Eye (tissue), 1 donor: ENCODE measurements around the gene FOXS1.

Source experiments
- DNase-seq: peaks from one replicate; pipeline ENCODE4 v3.0.0-alpha.2; 2015

The FOXS1 gene

GRCh38 chr20:31860390-31861134 is 15.2 kb upstream of the FOXS1 start:
- peak; percentile 55 for DNase-seq

DNA sequence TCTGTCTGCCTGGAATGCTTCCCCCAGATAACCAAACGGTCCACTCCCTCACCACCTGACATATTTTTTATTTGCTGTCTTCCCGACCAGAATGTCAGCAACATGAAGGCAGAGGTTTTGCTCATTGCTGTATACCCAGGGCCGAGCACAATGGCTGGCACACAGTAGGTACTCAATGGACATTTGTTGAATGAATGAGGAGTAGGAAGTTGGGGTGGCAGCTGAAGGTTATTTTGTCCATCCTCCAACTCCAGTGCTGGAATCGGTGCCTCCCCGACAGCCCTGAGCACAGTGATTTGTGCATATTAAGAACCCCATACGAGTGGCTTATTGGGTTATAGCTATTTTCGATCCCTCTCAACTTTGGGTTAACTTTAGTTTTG is 14.6 kb upstream of the FOXS1 start:
- DNase-seq = no peak

DNA sequence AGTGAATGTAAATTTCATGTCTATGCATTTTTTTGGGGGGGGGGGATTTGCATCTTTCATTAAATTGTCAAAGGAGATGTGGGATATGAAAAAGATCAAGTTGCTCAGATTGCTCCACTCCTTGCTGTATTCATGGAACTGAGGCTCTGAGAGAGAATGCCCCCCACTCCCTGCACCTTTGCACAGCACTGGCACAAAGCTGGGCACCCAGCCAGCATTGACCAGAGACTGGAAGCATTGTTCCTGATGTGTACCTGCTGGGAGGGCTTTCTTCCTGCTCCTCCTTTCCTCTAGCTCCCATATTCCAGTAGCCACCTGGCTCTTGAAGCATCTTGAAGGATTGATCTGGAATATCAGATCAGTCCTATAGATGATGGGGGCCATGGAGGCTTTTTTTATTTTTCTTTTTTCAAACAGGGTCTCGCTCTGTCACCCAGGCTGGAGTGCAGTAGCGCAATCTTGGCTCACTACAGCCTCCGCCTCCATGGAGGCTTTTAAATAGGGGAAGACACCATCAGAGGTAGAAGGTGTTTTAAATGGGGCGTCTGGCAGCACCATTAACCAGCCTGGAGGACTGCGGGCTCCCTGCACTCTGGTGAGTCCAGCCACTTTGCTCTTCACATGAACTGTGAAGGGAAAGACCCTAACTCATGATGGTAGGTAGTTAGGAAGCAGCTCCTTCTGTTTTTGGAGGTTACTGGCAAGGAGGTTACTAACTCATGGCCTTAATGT is 14.0 kb upstream of the FOXS1 start:
- DNase-seq = no peak

DNA sequence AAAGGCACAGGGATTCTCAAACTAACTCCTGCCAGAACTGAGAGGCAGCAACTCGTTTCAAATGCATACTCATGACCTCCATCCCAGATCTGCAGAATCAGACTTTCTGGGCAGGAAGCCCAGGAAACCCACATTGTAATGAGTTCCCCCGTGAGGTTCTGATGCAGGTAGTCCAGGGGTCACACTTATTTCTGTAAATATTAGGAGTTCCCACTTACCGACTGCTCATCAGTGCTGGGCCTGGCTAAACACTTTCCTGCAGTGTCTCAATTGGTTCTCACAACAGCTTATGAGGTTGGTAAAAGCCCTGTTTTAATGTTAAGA is 13.3 kb upstream of the FOXS1 start:
- no peak for DNase-seq

GRCh38 chr20:31857861-31858759 is 12.7 kb upstream of the FOXS1 start:
- no peak for DNase-seq

GRCh38 chr20:31856516-31856915 is 11.1 kb upstream of the FOXS1 start:
- no peak for DNase-seq

DNA sequence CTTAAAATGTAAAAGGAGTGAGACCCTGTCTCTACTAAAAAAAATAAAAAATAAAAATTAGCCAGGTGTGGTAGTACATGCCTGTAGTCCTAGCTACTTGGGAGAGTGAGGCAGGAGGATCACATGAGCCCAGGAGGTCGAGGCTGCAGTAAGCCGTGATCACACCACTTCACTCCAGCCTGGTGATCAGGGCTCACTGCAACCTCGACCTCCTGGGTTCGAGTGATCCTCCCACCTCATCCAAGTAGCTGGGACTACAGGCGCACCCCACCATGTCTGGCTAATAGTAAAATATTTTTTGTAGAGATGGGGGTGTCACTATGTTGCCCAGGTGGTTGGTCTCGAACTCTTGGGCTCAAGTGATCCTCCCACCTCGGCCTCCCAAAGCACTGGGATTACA is 8.1 kb upstream of the FOXS1 start:
- no peak for DNase-seq

DNA sequence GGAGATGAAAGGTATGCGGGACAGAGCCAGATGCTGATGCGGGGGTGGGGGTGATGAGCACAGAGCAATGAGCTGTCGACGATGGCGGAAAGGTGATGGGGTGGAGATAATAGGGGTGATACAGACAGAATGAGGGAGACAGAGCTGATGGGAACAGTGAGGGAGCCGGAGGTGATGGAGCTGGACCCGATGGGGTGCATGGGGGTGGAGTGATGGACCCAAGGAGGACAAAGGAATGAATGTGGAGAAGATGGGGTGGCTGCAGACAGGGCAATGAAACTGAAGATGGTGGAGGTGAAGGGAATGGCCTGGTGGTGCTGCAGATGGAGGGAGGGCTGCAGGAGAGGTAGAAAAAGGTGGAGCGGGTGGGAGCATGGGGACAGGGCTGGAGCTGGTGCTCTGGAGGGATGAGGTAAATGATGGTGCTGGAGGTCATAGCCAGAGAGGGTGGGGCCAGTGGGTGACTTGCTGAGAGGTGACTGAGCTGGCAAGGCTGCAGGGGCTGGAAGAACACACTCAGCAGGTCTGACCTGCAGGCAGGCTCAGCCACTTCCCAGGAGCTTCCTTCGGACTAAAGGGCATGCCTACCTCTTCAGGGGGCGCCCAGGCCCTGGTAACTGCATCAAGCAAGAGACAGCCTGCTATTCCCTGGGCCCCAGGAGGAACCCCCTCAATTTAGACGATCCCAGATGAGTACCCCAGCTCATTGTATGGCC is 6.0 kb upstream of the FOXS1 start:
- DNase-seq = no peak

DNA sequence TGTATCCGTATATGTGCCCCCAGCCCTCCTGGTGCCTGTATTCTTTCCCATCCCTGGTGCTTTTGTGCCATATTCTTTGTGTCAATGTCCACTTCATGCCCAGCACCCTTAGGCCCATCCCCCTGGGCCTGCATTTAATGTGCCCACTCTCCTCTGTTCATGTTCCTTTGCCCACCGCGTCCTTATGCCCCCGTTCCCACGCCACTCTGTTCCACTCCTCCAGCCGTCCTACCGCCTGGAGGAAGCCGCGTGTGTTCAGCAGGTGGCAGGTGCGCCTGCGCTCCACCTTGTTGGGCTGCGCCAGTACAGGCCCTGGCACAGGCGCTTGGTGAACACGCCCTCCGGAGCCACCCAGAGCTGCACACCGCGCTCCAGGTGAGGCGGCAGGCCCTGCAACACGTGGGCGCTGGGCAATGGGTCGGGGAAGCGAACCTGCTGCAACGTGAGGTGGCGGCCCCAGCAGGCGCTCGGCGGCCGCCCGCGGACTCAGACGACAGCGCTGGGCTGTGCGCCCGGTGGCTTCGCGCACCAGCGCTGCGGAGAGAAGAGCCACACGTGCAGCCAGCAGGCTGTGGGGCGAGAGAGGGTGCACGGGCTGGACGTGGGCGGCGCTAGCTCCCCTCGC is 4.0 kb upstream of the FOXS1 start:
- no peak for DNase-seq

DNA sequence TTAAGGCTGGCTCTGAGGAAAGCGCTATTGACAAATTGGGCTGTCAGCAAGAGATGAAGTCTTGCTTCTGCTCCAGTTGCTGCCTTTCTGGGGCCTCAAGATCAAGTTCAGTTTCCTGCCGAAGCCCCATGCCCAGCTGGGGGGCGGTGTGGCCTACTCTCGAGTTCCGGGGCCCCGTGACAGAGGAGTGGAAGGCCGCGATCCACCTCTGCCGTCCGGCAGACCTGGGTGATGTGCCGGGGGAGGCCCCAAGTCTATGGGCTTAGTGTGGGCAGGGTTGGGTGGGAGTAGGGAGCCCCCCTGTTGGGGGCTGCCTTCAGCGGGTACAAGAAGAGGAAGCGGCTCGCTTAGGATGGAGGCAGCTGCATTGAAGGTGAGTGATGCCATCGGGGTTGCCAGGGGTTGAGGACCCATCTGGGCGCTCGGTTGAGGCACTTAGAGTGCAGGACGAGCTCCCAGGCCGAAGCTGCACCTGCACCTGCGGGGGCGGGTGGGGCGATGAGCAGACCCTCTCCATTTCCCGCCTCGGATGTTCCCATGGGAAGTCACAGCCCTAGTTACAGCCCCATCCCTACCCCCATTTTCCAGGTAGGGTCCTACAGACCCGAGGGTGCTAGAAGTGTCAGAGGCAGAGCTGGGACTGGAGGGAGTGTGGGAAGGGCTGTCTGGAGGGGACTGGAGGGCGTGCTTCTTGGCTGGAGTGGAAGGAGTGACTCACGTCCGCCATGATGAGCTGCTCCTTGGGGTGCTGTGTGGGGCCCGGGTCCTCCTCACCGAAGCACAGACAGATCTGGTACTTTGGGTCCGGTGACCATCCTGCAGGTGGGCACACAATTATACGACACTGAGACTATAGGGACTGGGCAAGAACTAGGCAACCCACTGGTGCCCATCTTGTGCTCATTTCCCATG is 2.9 kb upstream of the FOXS1 start:
- no peak for DNase-seq

- no peak for DNase-seq
Measured at GRCh38 chr20:31846793-31847138, 1.4 kb upstream of the FOXS1 start.

GRCh38 chr20:31844737-31845299 is 586 bp downstream of the FOXS1 start:
- no peak for DNase-seq

GRCh38 chr20:31843881-31844280 is 1.5 kb downstream of the FOXS1 start:
- no peak for DNase-seq

- DNase-seq = no peak
Measured at GRCh38 chr20:31843288-31843687, 2.1 kb downstream of the FOXS1 start.

- peak; percentile 63 for DNase-seq
Measured at GRCh38 chr20:31842471-31843157, 2.8 kb downstream of the FOXS1 start.

DNA sequence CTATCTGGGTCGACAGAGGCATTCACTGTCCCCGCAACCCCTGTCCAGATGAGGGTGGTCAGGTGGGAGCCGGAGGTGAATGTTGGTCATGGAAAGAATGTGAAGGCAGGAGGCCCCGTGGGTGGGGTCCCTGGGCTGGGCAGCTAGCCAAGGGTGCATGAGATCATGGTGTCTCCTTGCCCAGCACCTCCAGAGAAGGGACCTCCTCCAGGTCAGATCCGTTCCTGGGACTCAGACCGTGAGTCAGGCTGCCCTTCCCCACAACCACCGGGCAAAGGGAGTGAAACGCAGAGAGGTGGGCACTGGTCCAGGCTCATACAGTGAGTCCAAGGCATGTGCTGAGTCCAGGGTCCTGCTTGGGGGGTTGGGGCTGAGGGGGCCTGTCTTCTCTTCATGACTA is 3.5 kb downstream of the FOXS1 start:
- peak; percentile 8 for DNase-seq

DNA sequence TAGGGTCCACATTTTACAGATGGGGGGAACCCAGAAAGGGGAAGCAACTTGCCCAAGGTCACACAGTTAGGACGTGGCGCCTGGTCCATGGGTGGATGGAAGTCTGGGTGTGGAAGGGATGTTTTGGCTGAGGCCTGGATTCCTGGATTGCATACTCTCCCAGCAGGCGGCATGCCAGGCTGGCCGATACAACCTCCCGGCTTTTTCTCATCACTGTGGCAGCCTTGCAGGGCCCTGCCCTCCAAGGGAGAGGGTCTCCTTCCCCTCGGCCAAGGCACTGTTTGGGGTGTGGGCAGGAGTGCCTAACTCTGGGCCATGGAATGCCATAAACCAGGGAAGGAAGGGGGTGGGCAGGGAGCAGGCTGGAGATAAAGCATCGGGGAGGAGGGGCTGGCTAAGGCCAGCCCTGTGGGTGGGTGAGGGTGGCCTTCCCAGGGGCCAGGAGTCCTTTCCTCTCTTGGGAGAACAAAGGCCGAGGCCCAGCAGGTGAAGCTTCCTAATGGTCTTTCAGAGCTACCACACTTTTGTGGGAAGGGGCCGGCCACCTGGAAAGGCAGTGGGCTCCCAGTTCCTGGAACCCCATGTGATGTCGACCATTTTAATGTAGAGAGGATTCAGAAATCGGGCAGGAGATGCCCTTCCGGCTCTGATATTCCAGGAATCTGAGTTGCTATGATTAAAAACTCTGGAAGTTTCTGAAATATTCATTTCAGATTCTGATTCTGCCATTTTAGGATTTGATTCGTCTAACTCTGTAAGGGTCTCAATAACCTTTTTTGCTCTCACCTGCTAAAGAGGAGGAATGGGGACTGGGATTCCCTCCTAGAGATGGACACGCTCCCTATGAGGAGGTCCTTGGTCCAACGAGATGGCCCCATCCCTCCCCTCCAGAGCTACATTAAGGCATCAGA is 4.2 kb downstream of the FOXS1 start:
- no peak for DNase-seq

DNA sequence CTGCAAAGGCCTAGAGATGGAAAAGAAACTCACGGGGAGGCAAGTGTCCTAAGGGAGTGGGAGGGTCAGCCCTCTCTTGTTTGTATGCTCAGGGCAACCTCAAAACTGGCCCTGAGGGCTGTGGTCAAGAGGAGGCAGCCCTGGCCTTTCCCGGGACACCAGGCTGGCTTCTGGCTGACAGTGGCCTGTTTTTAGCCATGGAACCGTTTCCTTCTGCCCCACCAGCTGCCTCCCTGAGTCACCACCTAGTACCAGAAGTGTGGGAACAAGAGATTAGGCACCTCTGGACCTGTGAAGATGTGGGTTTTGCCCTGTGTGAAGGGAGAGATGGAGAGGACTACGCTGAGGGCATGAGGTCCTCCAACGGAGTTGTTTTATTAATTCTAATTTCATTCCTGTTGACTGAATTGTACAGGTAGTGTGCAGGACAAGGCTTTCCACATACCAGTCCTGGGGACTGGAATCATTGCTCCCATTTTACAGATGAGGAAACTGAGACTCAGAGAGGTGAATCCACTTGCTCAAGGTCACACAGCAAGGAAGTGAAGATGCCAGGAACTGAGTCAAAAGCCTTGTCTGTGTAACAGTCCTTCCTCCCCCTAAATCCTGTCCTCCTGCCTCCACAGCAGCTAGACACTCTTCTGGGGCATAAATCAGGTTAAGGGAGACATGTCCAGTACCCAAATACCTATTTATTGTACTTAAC is 5.5 kb downstream of the FOXS1 start:
- no peak for DNase-seq
